ENCODE results near the gene RECQL5.

DNA sequence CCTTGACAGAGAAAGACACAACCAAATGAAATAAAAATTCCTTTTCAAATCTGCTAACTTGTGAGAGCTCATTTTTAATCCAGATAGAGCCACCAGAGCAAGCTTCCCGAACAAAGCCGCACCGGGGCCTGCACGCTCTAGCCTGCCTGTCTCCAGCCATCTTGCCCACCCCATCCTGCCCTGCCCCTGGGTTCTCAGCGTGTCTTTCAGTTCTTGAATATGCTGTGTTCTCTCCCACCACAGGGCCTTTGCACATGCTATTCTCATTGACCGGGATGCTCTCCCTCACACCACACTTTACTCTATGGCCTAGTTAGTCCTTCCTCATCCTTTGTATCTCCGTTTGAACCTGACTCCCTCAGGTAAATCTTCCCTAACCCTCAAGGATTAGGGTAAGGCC is 19.0 kb downstream of the RECQL5 start:
- TF ChIP-seq, protein P1, sequence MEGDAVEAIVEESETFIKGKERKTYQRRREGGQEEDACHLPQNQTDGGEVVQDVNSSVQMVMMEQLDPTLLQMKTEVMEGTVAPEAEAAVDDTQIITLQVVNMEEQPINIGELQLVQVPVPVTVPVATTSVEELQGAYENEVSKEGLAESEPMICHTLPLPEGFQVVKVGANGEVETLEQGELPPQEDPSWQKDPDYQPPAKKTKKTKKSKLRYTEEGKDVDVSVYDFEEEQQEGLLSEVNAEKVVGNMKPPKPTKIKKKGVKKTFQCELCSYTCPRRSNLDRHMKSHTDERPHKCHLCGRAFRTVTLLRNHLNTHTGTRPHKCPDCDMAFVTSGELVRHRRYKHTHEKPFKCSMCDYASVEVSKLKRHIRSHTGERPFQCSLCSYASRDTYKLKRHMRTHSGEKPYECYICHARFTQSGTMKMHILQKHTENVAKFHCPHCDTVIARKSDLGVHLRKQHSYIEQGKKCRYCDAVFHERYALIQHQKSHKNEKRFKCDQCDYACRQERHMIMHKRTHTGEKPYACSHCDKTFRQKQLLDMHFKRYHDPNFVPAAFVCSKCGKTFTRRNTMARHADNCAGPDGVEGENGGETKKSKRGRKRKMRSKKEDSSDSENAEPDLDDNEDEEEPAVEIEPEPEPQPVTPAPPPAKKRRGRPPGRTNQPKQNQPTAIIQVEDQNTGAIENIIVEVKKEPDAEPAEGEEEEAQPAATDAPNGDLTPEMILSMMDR (IDR thresholded peaks at IDR 0.05): no peak
- TF ChIP-seq POLR2A (IDR thresholded peaks at IDR 0.05): no peak
